Iris pigment epithelial cell (primary cell): ENCODE measurements around the gene SLC30A10.
"Not testable (repeated sequence)": the region's sequence is repeated elsewhere in the genome, so short reads cannot be mapped to it uniquely, and the experiment has no call there.

Experiments used
- DNase-seq: peaks from one replicate; pipeline ENCODE4 v3.0.0-alpha.2; 2011; ENCODE audit warnings: low read depth

The SLC30A10 gene

DNA sequence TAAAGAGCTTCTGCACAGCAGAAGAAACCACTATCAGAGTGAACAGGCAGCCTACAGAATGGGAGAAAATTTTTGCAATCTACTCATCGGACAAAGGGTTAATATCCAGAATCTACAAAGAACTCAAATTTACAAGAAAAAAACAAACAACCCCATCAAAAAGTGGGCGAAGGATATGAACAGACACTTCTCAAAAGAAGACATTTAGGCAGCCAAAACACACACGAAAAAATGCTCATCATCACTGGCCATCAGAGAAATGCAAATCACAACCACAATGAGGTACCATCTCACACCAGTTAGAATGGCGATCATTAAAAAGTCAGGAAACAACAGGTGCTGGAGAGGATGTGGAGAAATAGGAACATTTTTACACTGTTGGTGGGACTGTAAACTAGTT, 36.5 kb downstream of the SLC30A10 start:
- not testable (repeated sequence) for DNase-seq

- not testable (repeated sequence) for DNase-seq
These were observed 39.7 kb downstream of the SLC30A10 start for GRCh38 chr1:219888667-219889066.

GRCh38 chr1:219885680-219886079, 42.7 kb downstream of the SLC30A10 start:
- no peak for DNase-seq

DNA sequence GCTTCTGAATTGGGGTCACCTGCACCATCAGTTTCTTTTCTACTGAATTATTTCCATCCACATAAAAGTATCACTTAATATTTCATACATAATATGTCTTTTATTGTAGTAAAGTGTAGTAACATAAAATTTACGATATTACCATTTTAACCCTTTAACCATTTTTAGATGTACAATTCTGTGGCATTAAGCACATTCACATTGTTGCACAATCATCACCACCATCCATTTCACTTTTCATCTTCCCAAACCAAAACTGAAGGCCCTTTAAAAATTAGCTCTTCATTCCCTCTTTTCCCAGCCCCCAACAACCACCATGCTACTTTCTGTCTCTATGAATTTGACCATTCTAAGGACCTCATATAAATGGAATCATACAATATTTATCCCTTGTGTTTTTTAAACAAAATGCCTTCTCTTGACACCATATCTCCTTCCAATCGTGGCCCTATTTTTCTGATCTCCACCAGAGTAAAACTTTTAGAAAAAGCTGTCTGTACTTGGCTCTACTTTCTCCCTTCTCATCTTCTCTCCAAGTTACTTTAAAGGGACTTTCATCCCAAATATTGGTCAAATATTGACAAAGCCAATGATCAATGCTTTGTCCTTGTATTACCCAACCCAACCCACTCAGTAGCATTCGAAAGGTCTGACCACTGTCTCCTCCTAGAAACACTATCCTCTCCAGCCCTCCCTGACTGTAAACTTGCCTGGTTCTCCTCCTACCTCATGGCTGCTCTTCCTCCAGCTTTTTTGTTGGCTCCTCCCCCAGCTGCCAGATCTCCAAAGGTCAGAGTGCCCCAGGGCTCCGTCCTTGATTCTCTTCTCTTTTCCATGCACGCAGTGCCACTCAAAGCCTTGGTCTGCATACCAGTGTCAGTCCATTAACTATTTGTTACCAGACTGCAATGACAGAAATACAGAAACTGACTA, 44.7 kb downstream of the SLC30A10 start:
- DNase-seq = no peak

GRCh38 chr1:219882755-219883154, 45.6 kb downstream of the SLC30A10 start:
- no peak for DNase-seq

GRCh38 chr1:219882096-219882495, 46.3 kb downstream of the SLC30A10 start:
- no peak for DNase-seq

GRCh38 chr1:219880765-219881457, 47.4 kb downstream of the SLC30A10 start:
- no peak for DNase-seq

DNA sequence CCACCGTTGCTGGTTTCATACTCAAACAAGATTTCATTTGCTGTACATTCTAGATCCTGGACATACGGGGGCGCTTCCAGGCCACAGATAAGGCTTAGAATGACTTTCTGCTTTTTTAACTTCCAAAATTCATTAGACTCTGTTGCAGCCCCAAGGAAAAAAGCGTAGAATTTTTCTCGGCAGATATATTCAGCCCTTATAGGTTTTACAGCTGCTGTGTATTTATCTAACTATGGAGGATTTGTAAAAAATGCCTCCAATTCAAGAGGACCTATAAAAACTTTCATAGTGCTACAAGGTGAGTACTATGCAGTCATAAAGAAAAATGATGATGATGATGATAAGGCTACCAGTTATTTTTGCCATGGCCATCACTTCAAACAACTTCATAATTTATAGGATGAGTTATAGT, 51.6 kb downstream of the SLC30A10 start:
- no peak for DNase-seq

DNA sequence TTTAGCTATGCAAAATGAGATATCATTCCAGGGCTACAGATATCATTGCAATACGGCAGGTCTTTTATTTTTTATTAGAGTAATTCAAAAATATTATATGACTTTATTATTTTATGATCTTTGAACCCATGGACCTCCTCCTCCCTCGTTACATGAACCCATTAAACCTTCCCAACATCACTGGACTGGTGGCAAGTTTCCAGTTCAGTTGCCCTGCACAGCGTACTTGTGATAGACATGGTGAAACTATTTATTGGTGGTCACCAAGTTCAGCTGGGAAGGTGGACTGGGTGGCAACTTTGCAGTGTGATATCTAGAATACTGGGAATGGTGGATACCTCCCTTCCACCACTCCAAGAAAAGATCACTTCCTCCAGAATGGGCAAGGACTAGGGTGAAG, 52.5 kb downstream of the SLC30A10 start:
- no peak for DNase-seq

DNA sequence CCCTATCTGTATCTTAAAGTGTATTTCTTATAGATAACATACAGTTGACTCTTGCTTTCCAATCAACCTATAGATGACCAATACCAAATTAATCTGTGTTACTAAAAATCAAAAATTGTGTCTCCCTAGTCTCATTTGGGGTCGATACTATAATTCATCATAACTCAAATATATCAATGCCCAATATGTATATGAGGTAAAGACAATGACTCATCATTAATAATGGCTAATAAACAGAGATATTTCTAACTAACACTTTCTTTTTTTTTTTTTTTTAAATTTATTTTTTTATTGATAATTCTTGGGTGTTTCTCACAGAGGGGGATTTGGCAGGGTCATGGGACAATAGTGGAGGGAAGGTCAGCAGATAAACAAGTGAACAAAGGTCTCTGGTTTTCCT, 55.8 kb downstream of the SLC30A10 start:
- not testable (repeated sequence) for DNase-seq

GRCh38 chr1:219871427-219872057, 56.8 kb downstream of the SLC30A10 start:
- DNase-seq = no peak

- DNase-seq = not testable (repeated sequence)
These were observed 59.7 kb downstream of the SLC30A10 start for GRCh38 chr1:219868615-219869014.
